Measurements from ENCODE around the gene CCL13.

CCL13 gene

DNA sequence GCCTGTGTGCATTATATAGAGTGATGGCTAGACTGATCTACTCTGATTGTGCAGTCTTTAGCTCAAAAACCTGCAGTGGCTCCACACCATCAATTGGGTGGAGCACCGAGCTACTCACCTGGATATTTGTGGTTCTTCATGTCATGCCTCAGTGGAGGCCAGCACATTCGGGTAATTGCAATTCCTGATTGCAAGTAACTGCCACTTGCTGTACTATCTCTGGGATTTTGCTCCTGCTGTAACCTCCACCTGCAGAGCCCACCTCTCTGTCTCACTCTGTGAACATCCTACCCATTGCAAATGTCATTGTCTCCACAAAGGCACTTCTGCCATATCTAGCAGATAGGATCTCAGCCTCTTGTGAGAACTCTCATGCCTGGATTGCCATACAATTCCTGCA, 8.5 kb downstream of the CCL13 start:
- DNase-seq = no peak

GRCh38 chr17:34365340-34365739, 9.1 kb downstream of the CCL13 start:
- no peak for DNase-seq

DNA sequence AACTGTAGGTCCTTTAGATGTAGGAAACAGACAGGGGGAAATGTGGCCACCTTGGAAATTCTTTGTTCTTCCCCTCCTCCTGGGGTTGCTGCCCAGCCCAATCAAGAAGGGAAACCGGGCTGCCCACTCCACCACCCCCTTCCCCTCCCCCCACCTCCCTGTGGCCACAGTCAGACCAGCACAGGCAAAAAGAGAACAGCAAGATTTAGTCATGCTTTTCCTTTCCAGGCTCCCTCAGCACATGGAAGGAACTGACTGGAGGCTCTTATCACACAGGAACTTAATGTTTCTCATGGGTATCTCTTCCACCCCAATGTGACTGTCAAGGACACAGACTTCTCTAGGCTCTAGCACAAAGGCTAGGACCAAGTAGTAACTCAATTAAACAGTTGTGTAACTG, 9.7 kb downstream of the CCL13 start:
- DNase-seq = no peak

- DNase-seq = no peak
Observed at GRCh38 chr17:34366529-34367107, 10.3 kb downstream of the CCL13 start.

GRCh38 chr17:34367486-34368195, 11.4 kb downstream of the CCL13 start:
- DNase-seq = no peak

DNA sequence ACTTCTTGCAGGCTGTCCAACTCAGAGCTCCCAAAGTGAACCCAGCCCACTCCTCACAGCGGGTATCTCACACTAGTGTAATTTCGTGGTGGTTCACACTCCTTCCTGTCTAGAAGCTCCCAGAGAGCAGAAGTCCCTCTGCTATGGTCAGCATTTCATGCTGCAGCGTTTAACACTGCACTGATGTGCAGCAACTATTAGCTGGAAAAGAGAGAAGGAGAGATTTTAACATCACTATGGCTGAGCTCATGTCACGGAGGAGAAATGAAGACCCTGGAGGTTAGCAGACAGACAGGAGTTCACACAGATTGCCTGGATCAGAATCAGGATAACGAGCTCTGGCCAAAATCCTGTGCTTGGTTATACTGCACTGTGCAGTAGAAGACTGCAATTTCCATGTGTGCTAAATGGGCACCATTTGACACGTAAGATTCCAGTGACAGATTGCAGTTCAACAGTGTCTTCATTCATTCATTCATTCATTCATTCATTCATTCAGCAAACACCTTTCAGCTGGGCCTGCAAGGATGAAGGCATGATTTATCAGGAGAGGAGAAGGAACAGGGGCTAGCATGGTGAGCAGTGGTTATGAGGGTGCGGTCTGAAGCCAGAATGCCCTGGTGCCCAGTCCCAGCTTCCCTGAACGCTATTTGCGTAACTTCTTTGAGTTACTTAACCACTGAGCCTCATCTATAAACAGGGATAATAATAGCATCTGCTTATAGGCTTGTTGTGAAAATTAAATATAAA, 12.1 kb downstream of the CCL13 start:
- no peak for DNase-seq

DNA sequence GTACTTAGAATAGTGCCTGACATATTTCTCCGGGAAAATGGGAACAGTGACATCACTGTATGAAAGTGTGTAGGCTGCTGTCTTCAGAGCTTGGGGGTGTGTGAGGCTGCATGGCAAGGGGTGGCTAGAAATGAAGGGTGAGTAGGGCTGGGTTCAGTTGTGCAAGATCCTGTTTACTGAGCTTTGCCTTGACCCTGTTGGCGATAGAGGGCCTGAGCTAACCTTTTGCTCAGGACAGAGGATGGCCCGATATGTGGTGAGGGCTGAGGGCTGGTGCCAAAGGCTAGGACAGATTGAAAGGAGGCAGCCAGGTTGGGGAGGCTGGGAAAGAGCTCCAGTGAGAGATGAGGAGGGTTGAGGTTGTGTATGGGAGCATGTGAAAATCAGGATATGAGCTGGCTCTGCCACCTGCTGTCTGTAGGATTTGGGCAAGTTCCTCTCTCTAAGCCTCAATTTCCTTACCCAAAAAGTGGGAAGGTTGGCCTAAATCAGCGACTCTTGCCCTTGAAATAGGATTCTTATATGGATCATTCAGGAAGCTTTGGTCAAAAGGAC, 12.7 kb downstream of the CCL13 start:
- no peak for DNase-seq

- no peak for DNase-seq
Observed at GRCh38 chr17:34369571-34369970, 13.3 kb downstream of the CCL13 start.

- no peak for DNase-seq
Observed at GRCh38 chr17:34370376-34370996, 14.2 kb downstream of the CCL13 start.

- DNase-seq = no peak
Observed at GRCh38 chr17:34370997-34371395, 14.7 kb downstream of the CCL13 start.

- no peak for DNase-seq
Observed at GRCh38 chr17:34371405-34372100, 15.3 kb downstream of the CCL13 start.

DNA sequence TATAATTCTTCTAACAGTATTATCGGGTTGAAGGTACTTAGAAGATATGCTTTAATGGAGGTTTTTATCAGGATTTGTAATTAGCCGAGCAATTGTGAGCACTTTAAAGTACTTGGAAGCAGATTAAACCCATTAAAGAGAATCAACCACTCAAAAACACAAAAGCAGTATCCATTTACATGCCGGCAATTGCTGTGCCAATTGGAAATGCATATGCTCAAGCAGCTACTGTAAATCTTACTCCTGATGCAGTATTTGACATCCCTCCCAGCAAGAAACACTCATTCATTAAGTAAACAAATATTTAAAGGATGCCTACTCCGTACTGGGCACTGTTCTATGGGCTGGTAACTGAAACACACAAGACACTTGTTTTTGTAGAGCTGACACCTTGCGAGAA, 18.2 kb downstream of the CCL13 start:
- no peak for DNase-seq

GRCh38 chr17:34375426-34375997, 19.2 kb downstream of the CCL13 start:
- DNase-seq = no peak

DNA sequence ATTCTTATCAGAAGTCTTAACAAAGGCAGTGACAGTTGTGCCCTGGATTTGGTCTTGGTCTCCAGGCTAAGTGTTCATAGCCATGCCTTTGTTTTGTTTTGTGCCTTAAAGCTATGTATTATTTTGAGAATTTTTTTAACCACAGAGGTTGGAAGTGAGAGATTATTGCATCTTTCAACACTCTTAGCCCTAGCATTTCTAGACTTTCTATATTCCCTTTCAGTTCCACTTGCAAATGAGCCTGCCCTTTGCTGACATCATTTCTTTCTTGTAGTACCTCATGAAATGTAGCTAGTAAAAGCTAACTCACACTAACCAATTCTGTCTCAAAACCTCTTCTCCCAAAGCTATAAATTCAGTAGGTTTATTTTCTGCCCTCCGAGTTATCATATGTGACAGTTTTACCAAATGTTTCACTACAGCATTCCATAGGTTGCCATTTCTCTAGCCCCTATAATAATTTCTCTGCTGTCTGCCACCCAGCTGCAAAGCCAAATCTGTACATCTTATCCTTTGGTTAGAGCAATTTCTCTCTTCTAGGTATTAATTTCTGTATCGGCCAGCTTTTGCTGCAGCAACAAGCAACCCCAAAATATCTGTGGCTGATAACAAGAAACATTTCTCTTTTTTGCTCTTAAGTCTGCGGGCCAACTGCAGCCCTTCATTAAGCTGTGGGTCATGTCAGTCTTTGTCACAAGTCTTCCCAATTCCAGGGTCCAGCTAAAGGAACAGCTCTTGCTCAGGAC, 21.0 kb downstream of the CCL13 start:
- DNase-seq = no peak

GRCh38 chr17:34378664-34379101, 22.4 kb downstream of the CCL13 start:
- no peak for DNase-seq

GRCh38 chr17:34379868-34380267, 23.6 kb downstream of the CCL13 start:
- DNase-seq = no peak

GRCh38 chr17:34382621-34383124, 26.4 kb downstream of the CCL13 start:
- no peak for DNase-seq

DNA sequence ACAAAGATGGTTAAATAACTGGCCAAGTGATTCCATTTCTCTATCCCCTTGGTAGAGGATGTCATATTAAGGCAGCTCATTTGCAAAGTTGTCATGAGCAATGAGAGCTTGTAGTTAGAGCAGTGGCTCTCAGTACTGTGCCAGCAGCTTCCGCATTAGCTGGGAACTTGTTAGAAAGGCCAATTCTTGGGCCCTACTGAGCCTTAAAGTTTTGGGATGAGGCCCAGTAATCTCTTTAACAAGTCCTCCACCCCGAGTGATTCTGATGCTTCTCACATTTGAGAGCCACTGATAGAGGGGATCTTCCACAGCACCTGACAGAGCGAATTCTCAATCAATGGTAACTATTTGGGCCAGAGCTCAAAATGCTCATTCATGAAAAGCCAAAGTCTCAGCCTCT, 26.9 kb downstream of the CCL13 start:
- no peak for DNase-seq

- DNase-seq = no peak
Observed at GRCh38 chr17:34384271-34384670, 28.0 kb downstream of the CCL13 start.

GRCh38 chr17:34384822-34385605, 28.7 kb downstream of the CCL13 start:
- DNase-seq = no peak

DNA sequence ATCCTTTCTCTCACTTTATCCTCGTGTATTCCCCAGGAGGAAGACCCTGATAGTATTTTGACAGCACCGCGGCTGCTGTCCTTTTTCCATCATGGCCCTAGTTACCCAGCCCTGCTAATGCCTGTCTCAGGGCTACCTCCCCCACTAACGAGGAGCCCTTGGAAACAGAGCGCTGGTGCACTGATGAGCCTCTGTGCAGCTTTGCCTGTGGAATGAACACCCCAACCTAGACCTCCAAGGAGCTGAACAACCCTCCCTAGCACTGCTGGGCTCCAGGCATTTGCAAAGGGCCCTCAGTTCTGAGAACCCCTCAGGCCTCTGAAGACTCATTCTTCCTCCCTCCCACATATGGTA, 30.0 kb downstream of the CCL13 start:
- no peak for DNase-seq

Data from fibroblast of skin of right quadriceps (primary cell).